Stimulated activated CD4-positive, alpha-beta T cell treated with anti-CD3 and anti-CD28 coated beads, Interleukin-15, amount 100 ng/mL, for 48 hours (primary cell): ENCODE data around the gene CA10.

Experiments used
- DNase-seq, 2 donors: peaks; one replicate each; pipeline ENCODE4 v3.0.0-alpha.2; 2020; ENCODE audit warnings: low read depth in 2 of 2

CA10 gene

GRCh38 chr17:51682115-51682514 lies 476.4 kb downstream of the CA10 start:
- DNase-seq, result no peak

- DNase-seq, result no peak
Observed at GRCh38 chr17:51677875-51678274, 480.6 kb downstream of the CA10 start.

- no peak for DNase-seq
Observed at GRCh38 chr17:51676691-51677487, 481.6 kb downstream of the CA10 start.

- no peak for DNase-seq
Observed at GRCh38 chr17:51674579-51675255, 483.8 kb downstream of the CA10 start.

- DNase-seq, result no peak
Observed at GRCh38 chr17:51673070-51673469, 485.4 kb downstream of the CA10 start.

GRCh38 chr17:51672065-51672464 lies 486.4 kb downstream of the CA10 start:
- DNase-seq, result no peak

GRCh38 chr17:51670899-51671298 lies 487.6 kb downstream of the CA10 start:
- no peak for DNase-seq

- no peak for DNase-seq
Observed at GRCh38 chr17:51668963-51669246, 489.6 kb downstream of the CA10 start.

GRCh38 chr17:51668155-51668962 lies 490.2 kb downstream of the CA10 start:
- DNase-seq, result no peak

GRCh38 chr17:51667706-51668083 lies 490.8 kb downstream of the CA10 start:
- DNase-seq, result no peak

GRCh38 chr17:51666971-51667705 lies 491.4 kb downstream of the CA10 start:
- DNase-seq, result no peak

- no peak for DNase-seq
Observed at GRCh38 chr17:51662204-51663056, 496.1 kb downstream of the CA10 start.

GRCh38 chr17:51661403-51661802 lies 497.1 kb downstream of the CA10 start:
- DNase-seq, result no peak

- no peak for DNase-seq
Observed at GRCh38 chr17:51660266-51660665, 498.2 kb downstream of the CA10 start.

- no peak for DNase-seq
Observed at GRCh38 chr17:51657224-51657623, 501.3 kb downstream of the CA10 start.

GRCh38 chr17:51653878-51654277 lies 504.6 kb downstream of the CA10 start:
- DNase-seq, result no peak

GRCh38 chr17:51652529-51652928 lies 506.0 kb downstream of the CA10 start:
- no peak for DNase-seq

GRCh38 chr17:51651513-51652298 lies 506.8 kb downstream of the CA10 start:
- DNase-seq, result no peak

GRCh38 chr17:51650772-51651171 lies 507.7 kb downstream of the CA10 start:
- DNase-seq, result no peak

GRCh38 chr17:51650202-51650601 lies 508.3 kb downstream of the CA10 start:
- DNase-seq, result no peak
